T1000 (cell line): ENCODE data around the gene B9D2.
"Not testable (repeated sequence)": the region's sequence is repeated elsewhere in the genome, so short reads cannot be mapped to it uniquely, and the experiment has no call there.

ENCODE experiments used
- DNase-seq: peaks from one replicate; lab custom pipeline; 2025; ENCODE audit warnings: mixed read lengths; lab: John Stamatoyannopoulos, UW

The B9D2 gene

DNA sequence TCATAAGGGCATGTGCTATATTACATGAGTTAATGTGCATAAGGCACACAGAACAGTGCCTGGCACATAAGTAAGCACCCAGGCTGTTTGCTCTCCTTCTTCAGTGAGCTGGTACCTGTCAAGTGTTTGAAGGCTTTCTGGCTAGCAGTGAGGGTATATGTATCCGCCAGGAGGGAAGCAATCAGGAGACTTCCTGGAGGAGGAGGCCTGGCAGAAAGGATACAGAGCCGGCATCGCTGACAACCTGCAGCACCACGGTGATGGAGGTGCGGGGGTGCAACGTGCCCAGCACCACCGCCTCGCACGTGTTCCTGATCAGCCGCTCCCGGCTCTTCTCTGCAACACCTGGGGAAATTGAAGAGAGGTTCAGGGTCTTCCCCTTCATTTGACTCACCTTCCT, 27.7 kb upstream of the B9D2 start:
- no peak for DNase-seq

DNA sequence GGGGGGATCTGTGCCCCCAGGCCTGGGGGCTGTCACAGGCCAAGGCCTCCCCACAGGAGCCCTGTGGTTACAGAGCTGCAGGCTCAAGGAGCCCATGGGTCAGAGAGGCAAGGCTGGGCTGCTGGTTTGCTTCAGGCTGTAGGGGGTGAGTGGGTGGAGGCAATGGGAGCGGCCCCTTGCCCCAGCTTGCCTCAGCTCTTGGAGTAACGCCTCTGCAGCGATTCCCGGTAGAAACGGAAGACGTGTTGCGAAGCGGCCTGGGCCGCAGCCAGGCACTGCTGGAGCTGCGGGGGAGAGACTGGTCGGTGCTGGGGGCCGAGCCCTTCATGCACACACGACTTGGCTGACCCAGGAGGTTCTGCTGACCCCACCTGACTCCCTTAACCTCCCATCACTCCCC, 22.5 kb upstream of the B9D2 start:
- no peak for DNase-seq

DNA sequence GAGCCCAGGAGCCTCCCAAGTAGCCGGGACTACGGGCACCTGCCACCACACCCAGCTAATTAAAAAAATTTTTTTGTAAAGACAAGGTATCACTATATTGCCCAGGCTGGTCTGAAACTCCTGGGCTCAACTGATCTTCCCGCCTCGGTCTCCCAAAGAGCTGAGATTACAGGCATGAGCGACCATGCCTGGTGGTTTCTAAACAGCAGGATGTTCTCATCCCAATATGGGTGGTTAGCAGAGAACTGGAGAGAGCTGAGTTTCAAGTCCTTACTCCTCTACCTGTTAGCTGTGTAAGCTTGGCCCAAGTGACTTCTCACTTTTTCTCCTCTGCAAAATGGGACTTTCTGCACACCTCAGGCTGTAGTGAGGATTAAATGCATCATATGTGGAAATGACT, 20.4 kb upstream of the B9D2 start:
- DNase-seq, result no peak

DNA sequence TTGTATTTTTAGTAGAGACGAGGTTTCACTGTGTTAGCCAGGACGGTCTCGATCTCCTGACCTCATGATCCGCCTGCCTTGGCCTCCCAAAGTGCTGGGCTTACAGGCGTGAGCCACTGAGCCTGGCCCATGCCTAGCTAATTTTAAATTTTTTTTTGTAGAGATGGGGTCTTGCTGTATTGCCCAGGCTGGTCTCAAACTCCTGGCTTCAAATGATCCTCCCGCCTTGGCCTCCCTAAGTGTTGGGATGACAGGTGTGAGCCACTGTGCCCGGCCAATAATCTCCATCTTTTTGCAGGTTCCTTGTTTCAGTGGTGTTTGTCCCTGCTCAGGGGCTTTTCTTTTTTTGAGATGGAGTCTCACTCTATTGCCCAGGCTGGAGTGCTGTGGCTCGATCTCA, 17.6 kb upstream of the B9D2 start:
- not testable (repeated sequence) for DNase-seq

DNA sequence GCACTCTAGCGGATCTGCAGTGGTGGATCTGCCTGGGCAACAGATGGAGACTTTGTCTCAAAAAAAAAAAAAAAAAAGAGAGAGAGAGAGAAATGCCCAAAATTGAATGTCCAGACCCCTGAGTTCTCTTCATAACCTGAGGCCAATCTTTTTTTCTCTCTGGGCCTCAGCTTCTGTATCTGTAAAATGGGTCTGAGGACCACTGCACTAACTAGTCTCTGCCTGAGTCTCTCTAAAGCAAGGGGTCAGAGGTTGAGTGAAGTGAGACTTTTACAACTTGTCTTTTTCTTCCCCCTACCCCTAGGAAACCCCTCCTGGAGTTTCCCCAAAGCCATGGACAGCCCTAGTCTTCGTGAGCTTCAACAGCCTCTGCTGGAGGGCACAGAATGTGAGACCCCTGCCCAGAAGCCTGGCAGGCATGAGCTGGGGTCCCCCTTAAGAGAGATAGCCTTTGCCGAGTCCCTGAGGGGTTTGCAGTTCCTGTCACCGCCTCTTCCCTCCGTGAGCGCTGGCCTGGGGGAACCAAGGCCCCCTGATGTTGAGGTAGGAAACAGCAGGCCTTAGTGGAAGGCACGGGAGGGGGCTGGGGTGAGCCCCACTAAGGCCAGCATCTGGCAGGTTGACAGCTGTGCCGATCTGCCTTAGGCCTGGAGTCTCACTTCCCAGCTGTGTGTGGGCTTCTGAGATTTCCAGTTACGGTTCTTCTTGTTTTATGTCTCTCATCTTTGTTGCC, 14.2 kb upstream of the B9D2 start:
- DNase-seq, result no peak

- no peak for DNase-seq
Observed at GRCh38 chr19:41376998-41377365, 13.0 kb upstream of the B9D2 start.

- DNase-seq, result no peak
Observed at GRCh38 chr19:41376241-41376997, 12.5 kb upstream of the B9D2 start, which contains the start of gene TMEM91. TSS of gene TMEM91 (plus strand) at chr19:41376533. CDS start at chr19:41378310, 1,777 bp downstream.

DNA sequence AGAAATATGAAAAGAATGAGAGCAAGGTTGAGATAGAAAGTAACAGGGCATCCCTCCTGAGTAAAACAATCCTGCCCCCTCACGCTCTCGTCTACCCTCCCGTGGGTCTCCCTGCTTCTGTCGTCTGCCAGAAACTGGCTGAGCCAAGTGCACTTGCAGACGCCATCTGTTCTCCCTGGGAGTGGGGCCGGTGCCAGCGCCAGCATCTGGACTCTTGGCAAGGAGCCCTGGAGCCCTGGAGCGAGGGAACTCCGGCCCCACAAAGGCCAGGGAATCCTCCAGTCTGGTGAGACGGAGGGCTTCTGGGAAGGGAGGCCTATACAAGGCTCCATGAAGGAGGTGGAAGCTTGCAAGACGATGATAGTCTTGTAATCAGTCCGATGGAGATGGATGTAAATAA, 10.0 kb upstream of the B9D2 start:
- peak; percentile 6 for DNase-seq

GRCh38 chr19:41372501-41372900, 8.6 kb upstream of the B9D2 start:
- no peak for DNase-seq

GRCh38 chr19:41371541-41371940, 7.6 kb upstream of the B9D2 start:
- DNase-seq, result no peak

DNA sequence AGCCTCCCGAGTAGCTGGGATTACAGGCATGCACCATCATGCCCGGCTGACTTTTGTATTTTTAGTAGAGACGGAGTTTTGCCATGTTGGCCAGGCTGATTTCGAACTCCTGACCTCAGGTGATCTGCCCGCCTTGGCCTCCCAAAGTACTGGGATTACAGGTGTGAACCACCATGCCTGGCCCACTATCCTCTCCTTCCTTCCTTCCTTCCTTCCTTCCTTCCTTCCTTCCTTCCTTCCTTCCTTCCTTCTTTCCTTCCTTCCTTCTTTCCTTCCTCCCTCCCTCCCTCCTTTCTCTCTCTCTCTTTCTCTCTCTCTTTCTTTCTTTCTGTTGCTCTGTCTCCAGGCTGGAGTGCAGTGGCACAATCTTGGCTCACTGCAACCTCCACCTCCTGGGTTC, 7.2 kb upstream of the B9D2 start:
- not testable (repeated sequence) for DNase-seq

GRCh38 chr19:41369769-41370168, 5.8 kb upstream of the B9D2 start:
- no peak for DNase-seq

- DNase-seq, result peak; percentile 18
Observed at GRCh38 chr19:41367848-41368301, 3.9 kb upstream of the B9D2 start.

- no peak for DNase-seq
Observed at GRCh38 chr19:41366089-41366488, 2.1 kb upstream of the B9D2 start.

- DNase-seq, result no peak
Observed at GRCh38 chr19:41364524-41365391, 809 bp upstream of the B9D2 start.

- no peak for DNase-seq
Observed at GRCh38 chr19:41363371-41363752, 587 bp downstream of the B9D2 start.

- DNase-seq, result no peak
Observed at GRCh38 chr19:41362143-41362847, 1.7 kb downstream of the B9D2 start.

- no peak for DNase-seq
Observed at GRCh38 chr19:41359741-41360140, 4.2 kb downstream of the B9D2 start.

DNA sequence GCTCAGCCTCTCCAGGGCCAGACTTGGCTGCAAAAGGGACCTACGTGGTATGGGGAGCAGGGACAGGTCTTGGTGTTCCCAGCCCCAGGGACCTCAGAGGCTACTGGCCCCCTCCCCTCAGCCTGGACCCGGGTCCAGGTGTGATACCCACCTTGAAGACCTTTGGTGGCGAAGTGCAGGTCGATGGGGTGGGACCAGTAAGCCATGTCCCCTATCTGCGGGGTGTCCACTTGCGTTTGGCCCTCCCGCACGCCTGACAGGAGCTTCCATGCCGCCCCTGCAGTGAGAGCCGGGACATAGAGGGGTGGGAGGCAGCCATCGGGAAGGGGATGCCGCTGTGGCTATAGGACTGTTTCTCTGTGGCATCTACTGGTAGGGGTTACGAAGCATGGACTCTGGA, 6.2 kb downstream of the B9D2 start:
- DNase-seq, result no peak

DNA sequence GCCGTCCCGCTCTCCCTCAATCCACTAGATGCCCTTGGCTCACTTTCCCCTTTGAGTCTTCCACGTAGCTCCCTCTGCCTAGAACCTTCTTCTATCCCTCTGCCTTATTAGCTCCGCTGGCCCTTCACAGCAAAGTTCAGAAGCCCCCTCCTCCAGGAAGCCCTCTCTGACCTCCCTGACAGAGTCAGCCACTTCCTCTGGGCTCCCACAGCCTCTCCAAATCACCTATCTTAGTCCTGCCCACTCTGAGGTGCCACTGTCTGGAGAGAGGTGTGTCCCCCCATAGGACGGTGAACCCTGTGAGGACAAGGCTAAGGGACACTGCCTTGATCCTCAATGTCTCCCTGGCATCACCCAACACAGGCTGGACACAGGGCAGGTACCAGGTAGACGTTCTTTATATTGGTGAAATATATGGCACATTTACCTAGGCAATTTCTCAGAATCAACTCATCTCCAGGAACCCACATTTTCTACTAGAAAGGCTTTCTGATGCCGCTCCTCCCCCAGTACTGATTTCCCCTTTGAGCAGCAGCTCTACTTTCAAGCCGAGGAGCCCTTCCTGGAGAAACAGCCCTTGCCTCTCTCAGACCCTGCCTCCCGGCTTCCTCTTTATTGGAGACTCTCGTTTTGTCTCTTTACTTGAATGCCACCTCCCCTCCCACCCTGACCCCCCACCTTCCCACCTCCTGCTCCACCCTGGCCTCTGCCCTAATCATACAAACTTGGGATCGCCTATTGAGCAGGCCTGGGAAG, 6.8 kb downstream of the B9D2 start:
- no peak for DNase-seq

DNA sequence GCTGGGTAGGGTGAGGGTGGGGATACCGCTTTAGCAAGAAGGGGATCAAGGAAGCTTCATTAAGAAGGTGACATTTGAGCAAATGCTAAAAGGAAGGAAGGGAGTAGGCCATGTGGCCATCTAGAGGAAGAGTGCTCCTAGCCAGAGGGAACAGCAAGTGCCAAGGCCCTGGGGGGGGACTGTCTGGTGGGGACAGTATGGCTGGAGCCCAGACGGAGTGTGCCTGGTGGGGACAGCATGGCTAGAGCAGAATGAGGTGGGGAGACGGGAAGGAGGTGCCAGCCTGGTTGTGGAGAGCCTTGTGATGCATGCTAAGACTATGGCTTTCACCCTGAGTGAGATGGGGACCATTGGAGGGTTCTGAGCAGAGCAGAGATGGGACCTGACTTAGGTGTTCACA, 8.1 kb downstream of the B9D2 start:
- no peak for DNase-seq
